DND-41 (cell line): ENCODE measurements around the gene CPPED1.

ENCODE experiments used
- CTCF ChIP-seq: IDR thresholded peaks from 2 replicates; pipeline ENCODE4 v1.5.1; 2012; ENCODE audit warnings: borderline replicate concordance, low read length, moderate library complexity, mild to moderate bottlenecking; ENCODE audit not compliant: poor library complexity, severe bottlenecking; ENCODE audit errors: extremely low read depth
- EZH2 ChIP-seq: IDR thresholded peaks from 3 replicates; pipeline ENCODE4 v1.6.1; 2012; ENCODE audit warnings: borderline replicate concordance, low read depth, mild to moderate bottlenecking, moderate library complexity, low read length, inconsistent platforms; ENCODE audit not compliant: severe bottlenecking

GRCh38 chr16:12661656-12662172, 142.0 kb downstream of the CPPED1 start:
- TF ChIP-seq CTCF (no peak), EZH2 (no peak)
